Immature natural killer cell (primary cell): Measurements from ENCODE around the gene MAP2. TPM values are rescaled to one million over a fixed set of nuclear protein-coding genes. Genes with fewer than 3 reads are reported as not detected.

Experiments used
- DNase-seq, 3 donors: peaks; one replicate each; pipeline ENCODE4 v3.0.0; 2022; ENCODE audit warnings: mixed read lengths in 1 of 3
- H3K27ac Mint-ChIP-seq, 6 donors: one replicate each; pipeline ENCODE4 v1.8.0; 2020; ENCODE audit warnings: mixed read lengths in 6 of 6, mild to moderate bottlenecking in 5 of 6, inconsistent platforms in 4 of 6, moderate library complexity in 3 of 6
- H3K27me3 Mint-ChIP-seq, 3 donors: one replicate each; pipeline ENCODE4 v1.8.0; 2020 to 2021; ENCODE audit warnings: low read depth in 3 of 3, mild to moderate bottlenecking in 3 of 3, mixed read lengths in 3 of 3, moderate library complexity in 3 of 3, inconsistent platforms in 1 of 3
- H3K36me3 Mint-ChIP-seq, 3 donors: one replicate each; pipeline ENCODE4 v1.8.0; 2020; ENCODE audit warnings: mixed read lengths in 3 of 3, inconsistent platforms in 2 of 3, mild to moderate bottlenecking in 2 of 3
- H3K4me1 Mint-ChIP-seq, 2 donors: one replicate each; pipeline ENCODE4 v1.8.0; 2020; ENCODE audit warnings: inconsistent platforms in 2 of 2, mild to moderate bottlenecking in 2 of 2, mixed read lengths in 2 of 2, moderate library complexity in 1 of 2
- H3K4me3 Mint-ChIP-seq, 5 donors: one replicate each; pipeline ENCODE4 v1.8.0; 2020; ENCODE audit warnings: mild to moderate bottlenecking in 5 of 5, mixed read lengths in 5 of 5, inconsistent platforms in 3 of 5, moderate library complexity in 3 of 5
- H3K9me3 Mint-ChIP-seq, 6 donors: one replicate each; pipeline ENCODE4 v1.8.0; 2020; ENCODE audit warnings: mild to moderate bottlenecking in 6 of 6, mixed read lengths in 6 of 6, inconsistent platforms in 4 of 6, moderate library complexity in 3 of 6
- polyA plus RNA-seq, 3 donors: library from polyadenylated mRNA; unstranded; fragments of 300-500 nt; fragmentation: Illumina TruSeq; gene quantifications; one replicate each; pipeline ENCODE4 v1.2.3, GENCODE V29; 2021

Gene MAP2
- polyA plus RNA-seq, 3 donors from 2014 or later, result not detected

DNA sequence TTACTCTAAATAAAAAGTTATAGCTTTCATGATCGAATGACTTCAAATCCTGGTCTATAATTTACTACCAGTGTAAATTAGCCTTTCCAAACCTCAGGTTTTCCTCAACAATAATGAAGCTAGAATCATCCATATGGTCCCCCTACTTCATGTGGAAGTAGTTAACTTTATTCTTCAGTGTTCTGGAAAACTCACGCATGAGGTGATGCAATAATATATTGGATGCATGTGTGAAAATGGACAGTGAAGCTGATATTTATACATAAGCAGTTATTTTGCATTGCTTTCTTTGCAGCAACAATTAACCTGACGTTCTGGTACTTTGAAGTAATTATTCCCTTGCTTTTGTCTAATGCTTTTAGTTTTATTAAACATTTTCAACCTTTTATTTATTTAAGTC lies 329.2 kb downstream of the MAP2 start:
- no peaks in the 10 kb centered on the region for H3K36me3 Mint-ChIP-seq
- DNase-seq, result no peak
- no peaks in the 10 kb centered on the region for H3K27me3 Mint-ChIP-seq
- H3K4me1 Mint-ChIP-seq, result no peaks in the 10 kb centered on the region
- no peak overlapping the region for H3K27ac Mint-ChIP-seq
- H3K4me3 Mint-ChIP-seq, result no peak overlapping the region
- H3K9me3 Mint-ChIP-seq, result peaks cover 0 to 14% (median 7%) of the 10 kb centered on the region in 6 donors

DNA sequence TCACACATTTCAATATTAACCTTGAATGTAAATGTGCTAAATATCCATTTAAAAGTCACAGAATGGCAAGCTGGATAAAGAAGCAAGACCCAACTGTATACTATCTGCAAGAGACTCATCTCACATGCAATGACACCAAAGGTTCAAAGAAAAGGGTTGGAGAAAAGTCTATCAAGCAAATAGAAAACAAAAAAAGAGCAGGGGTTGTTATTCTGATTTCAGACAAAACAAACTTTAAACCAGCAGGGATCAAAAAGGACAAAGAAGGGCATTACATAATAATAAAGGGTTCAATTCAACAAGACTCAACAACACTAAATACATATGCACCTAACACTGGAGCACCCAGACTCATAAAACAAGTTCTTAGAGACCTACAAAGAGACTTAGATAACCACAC lies 333.3 kb downstream of the MAP2 start:
- no peaks in the 10 kb centered on the region for H3K4me1 Mint-ChIP-seq
- no peaks in the 10 kb centered on the region for H3K36me3 Mint-ChIP-seq
- no peak for DNase-seq
- peaks cover 0 to 16% (median 11%) of the 10 kb centered on the region in 6 donors for H3K9me3 Mint-ChIP-seq
- H3K27ac Mint-ChIP-seq, result no peak overlapping the region
- H3K4me3 Mint-ChIP-seq, result no peak overlapping the region
- H3K27me3 Mint-ChIP-seq, result peaks cover 0 to 2% (median 0%) of the 10 kb centered on the region in 3 donors

DNA sequence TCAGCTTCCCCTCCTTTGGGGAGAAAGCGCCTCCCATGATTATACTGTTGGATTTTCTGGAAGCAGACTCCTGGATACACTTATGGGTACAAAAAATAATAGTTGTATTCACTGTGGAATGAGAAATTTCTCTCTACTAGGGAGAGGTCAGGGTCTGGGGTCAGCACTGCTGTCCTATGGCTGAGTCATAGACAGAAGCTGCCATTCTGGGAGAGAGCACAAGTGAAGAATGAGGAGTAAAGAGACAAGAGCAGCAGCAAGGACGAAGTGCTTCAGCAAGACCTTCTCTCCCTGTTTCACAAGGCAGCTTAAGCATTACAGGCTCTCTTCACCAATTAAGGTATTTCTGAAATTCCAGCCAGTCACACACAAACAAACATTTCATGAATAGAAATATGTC lies 337.7 kb downstream of the MAP2 start:
- peaks cover 0 to 2% (median 0%) of the 10 kb centered on the region in 3 donors for H3K27me3 Mint-ChIP-seq
- no peaks in the 10 kb centered on the region for H3K36me3 Mint-ChIP-seq
- no peaks in the 10 kb centered on the region for H3K4me1 Mint-ChIP-seq
- no peak for DNase-seq
- H3K4me3 Mint-ChIP-seq, result no peak overlapping the region
- H3K9me3 Mint-ChIP-seq, result peaks cover 0 to 12% (median 4%) of the 10 kb centered on the region in 6 donors
- no peak overlapping the region for H3K27ac Mint-ChIP-seq

DNA sequence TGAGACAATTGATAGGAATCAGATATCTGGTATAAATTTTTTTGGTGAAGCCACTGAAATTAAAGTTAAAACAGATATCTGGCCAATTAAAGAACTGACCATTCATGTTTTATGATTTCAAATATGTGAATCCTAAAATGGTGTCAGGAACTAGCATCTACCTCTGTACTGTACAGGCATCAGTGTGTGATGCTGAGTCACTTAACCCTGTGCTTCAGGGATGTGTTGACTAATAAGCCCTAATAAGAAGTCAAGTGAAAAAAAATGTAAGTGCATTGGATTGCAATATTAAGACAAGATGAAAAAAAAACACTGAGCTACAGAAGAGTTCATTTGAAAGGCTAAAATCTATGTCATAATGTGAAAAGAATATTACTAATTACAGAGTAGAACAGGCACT lies 338.7 kb downstream of the MAP2 start:
- peaks cover 0 to 9% (median 4%) of the 10 kb centered on the region in 6 donors for H3K9me3 Mint-ChIP-seq
- no peak overlapping the region for H3K27ac Mint-ChIP-seq
- no peak for DNase-seq
- no peaks in the 10 kb centered on the region for H3K4me1 Mint-ChIP-seq
- peaks cover 0 to 2% (median 0%) of the 10 kb centered on the region in 3 donors for H3K27me3 Mint-ChIP-seq
- no peaks in the 10 kb centered on the region for H3K36me3 Mint-ChIP-seq
- no peak overlapping the region for H3K4me3 Mint-ChIP-seq

DNA sequence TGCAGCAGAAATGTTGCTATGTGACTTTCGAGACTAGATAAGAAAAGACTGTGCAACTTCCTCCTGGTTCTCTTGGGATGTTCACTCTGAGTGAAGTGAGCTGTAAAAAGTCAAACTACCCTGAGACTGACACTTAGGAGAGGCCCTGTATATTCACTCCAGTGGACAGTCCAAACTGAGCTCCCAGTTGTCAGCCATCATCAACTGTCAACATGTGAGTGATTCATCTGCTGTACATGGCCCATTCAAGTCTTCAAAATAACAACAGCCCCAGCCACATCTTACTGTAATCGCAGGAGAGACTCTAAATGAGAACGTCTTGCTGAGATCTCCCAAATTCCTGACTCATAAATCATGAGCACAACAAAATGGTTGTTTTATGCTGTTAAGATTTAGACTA lies 339.3 kb downstream of the MAP2 start:
- no peak for DNase-seq
- H3K4me1 Mint-ChIP-seq, result no peaks in the 10 kb centered on the region

DNA sequence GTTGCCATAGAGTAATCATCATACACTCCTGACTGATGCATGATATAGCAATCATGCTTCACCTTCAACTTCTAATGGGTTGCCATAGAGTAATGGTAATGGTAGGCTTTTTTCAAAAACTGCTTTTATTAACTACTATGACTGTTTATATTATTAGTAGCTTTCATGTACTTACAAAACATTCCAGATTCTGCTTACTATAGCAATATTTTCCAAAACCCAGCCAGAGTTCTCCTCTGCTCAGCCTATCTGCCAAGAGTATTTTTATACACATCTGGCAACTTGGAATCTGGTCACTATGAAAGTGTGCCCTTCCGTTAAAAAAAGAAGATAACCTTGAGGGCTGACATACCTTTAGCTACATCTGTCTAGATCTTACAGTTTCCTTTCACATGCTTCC lies 342.8 kb downstream of the MAP2 start:
- Mint-ChIP-seq H3K27me3 (peaks cover 0 to 3% (median 1%) of the 10 kb centered on the region in 3 donors), H3K27ac (no peak overlapping the region), H3K36me3 (peaks cover 0 to 3% (median 0%) of the 10 kb centered on the region in 3 donors), H3K4me1 (peaks cover 0 to 2% of the 10 kb centered on the region in 2 donors), H3K9me3 (peaks cover 0 to 4% (median 2%) of the 10 kb centered on the region in 6 donors), H3K4me3 (no peak overlapping the region)
- DNase-seq, result no peak

More for the DNA sequence above, 339.3 kb downstream of the MAP2 start:
- Mint-ChIP-seq H3K9me3 (peaks cover 0 to 4% (median under 1%) of the 10 kb centered on the region in 6 donors), H3K27ac (no peak overlapping the region), H3K4me3 (no peak overlapping the region), H3K36me3 (no peaks in the 10 kb centered on the region), H3K27me3 (peaks cover 0 to 2% (median 0%) of the 10 kb centered on the region in 3 donors)

DNA sequence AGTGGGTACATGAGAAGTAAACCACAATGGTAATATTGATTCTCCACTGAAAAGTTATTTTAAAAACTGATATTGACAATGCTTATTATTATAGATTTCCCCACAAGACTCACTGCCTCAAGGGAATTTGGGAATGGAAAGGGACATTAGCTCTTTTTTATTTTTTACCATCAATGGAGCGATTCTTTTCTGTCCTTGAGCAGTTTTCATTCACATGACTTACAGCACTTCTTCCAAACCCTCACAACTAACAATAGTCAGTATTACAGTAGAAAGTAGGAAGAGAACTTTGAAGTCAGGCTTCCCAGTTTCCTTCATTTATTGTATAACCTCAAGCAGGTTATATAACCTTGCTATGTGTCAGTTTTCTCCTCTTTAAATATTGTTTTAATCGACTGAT lies 343.5 kb downstream of the MAP2 start:
- Mint-ChIP-seq H3K27me3 (peaks cover 0 to 3% (median 0%) of the 10 kb centered on the region in 3 donors), H3K4me1 (peaks cover 0 to 2% of the 10 kb centered on the region in 2 donors), H3K27ac (no peak overlapping the region), H3K4me3 (no peak overlapping the region), H3K9me3 (peaks cover 0 to 3% (median 2%) of the 10 kb centered on the region in 6 donors), H3K36me3 (peaks cover 0 to 3% (median 0%) of the 10 kb centered on the region in 3 donors)
- no peak for DNase-seq

DNA sequence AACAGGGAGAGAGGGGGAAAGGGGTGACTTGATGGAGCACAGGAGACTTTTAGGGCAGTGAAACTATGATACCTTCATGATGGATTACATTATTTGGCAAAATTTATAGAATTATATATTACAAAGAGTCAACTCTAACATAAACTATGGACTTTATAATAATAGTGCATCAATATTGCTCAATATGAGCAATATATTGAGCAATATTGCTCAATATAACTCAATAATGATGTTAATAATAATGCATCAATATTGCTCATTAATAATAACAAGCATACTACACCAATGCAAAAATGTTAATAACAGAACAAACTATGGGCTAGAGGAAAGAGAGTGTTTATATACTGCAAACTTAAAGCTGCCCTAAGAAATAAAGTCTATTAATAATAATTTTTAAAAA lies 344.7 kb downstream of the MAP2 start:
- H3K27ac Mint-ChIP-seq, result no peak overlapping the region
- H3K27me3 Mint-ChIP-seq, result peaks cover 0 to 3% (median 0%) of the 10 kb centered on the region in 3 donors
- peaks cover 0 to 5% (median 2%) of the 10 kb centered on the region in 6 donors for H3K9me3 Mint-ChIP-seq
- H3K4me3 Mint-ChIP-seq, result no peak overlapping the region
- H3K36me3 Mint-ChIP-seq, result peaks cover 0 to 3% (median 0%) of the 10 kb centered on the region in 3 donors
- no peak for DNase-seq
- peaks cover 0 to 2% of the 10 kb centered on the region in 2 donors for H3K4me1 Mint-ChIP-seq

DNA sequence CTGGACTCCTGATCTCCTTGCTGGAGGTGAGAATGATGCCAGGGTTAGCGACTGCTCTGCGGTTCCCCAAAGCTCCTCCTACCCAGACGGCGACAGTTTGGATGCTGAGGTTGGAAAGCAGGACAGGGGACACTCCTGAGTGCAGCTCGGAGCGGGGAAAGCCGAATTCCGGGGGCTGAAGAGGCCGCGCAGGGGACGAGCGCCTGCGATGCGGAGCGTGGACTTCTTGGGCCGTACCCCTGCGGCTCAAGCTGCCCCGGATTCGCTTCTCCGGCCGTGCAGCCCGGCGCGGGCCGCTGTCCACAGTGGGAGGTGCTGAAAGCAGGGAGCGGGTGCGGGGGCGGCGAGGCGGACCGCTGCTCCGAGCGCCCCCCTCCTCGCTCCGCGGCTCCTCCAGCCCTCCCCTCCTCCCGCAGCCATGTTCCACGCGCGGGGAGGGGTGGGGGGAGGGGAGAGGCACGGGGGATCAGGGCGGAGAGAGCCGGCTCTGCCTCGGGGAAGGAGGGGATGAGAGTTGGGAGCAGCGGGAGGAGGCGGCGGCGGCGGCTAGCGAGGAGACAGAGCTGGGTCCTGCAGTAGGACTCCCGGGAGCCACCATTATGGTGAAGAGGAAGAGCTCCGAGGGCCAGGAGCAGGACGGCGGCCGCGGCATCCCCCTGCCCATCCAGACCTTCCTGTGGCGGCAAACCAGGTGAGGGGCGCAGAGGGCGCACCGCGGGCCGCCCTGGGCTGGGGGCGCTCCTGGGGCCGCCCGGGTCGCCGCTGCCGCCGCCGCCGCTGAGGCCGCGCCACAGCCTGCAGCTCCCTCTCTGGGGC lies 347.8 kb downstream of the MAP2 start, which contains the start of gene UNC80:
UNC80 (plus strand) TSS at position 359 of the 816 bp plus-strand sequence; CDS start at position 600, 241 bp downstream.
- Mint-ChIP-seq H3K27ac (no peak within 1 kb of the TSS), H3K27me3 (peaks cover 0 to 3% (median 0%) of the 10 kb centered on the region in 3 donors)

DNA sequence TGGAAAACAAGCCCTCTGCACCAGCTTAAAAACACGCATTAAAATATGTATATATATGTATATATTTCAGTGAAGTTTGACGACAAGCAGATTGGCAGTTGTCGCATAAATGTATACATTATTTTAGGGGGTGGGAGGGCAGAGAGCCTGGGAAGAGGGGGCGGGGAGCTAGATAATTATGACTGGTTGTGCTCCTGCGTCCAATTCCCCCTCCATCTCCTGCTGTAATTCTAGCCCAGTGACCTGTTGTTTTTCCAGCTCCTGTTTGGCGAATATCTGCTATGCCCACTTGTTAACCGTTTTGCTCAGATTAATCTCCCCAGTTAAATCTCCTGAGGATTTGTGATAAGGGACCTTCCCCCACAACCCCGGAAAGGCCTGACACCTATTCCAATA lies 348.4 kb downstream of the MAP2 start:
- H3K27ac Mint-ChIP-seq, result no peak overlapping the region
- DNase-seq, result no peak
- H3K9me3 Mint-ChIP-seq, result peaks cover 0 to 5% (median 2%) of the 10 kb centered on the region in 6 donors
- H3K4me3 Mint-ChIP-seq, result peak overlapping the region in 1 of 5 donors; percentile 16
- H3K4me1 Mint-ChIP-seq, result peaks cover 0 to 2% of the 10 kb centered on the region in 2 donors
- H3K36me3 Mint-ChIP-seq, result peaks cover 0 to 3% (median 0%) of the 10 kb centered on the region in 3 donors
- H3K27me3 Mint-ChIP-seq, result peaks cover 0 to 3% (median 0%) of the 10 kb centered on the region in 3 donors

More for the DNA sequence above, 347.8 kb downstream of the MAP2 start, which contains the start of gene UNC80:
- Mint-ChIP-seq H3K4me1 (peaks cover 0 to 2% of the 10 kb centered on the region in 2 donors), H3K9me3 (peaks cover 0 to 5% (median 2%) of the 10 kb centered on the region in 6 donors), H3K4me3 (peak within 1 kb of the TSS in 2 of 5 donors; percentile 6 to 16), H3K36me3 (peaks cover 0 to 3% (median 0%) of the 10 kb centered on the region in 3 donors)
- DNase-seq, result no peak

DNA sequence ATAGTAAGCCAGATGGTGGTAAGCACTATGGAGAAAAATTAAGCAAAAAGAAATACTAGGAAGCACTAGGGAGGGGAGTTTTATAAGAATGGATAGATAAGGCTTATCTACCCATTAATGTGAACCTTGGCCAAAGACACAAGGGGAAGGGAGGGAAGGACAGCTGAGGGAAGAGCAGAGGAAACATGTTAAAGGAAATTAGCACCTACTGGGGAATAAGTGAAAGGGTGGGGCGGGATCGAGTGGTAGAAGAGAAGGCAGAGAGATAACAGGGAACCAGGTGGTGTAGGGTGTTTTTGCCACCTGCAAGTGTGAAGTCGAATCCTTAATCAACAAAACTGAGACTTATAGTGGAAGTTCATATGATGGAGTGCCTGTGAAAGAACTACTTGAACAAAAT lies 349.5 kb downstream of the MAP2 start:
- H3K27ac Mint-ChIP-seq, result no peak overlapping the region
- H3K4me3 Mint-ChIP-seq, result no peak overlapping the region
- H3K27me3 Mint-ChIP-seq, result peaks cover 2 to 3% (median 2%) of the 10 kb centered on the region in 3 donors
- DNase-seq, result no peak
- H3K4me1 Mint-ChIP-seq, result peaks cover 0 to 2% of the 10 kb centered on the region in 2 donors
- H3K36me3 Mint-ChIP-seq, result peaks cover 0 to 3% (median 0%) of the 10 kb centered on the region in 3 donors
- peaks cover 0 to 5% (median 2%) of the 10 kb centered on the region in 6 donors for H3K9me3 Mint-ChIP-seq
